Measurements from ENCODE around the gene FRMD5. TPM values are rescaled to one million over a fixed set of nuclear protein-coding genes. Genes with fewer than 3 reads are reported as not detected.
A peak's percentile ranks its signal among the peaks of the same experiment; 100 is the strongest.
"Not testable (repeated sequence)": the region's sequence is repeated elsewhere in the genome, so short reads cannot be mapped to it uniquely, and the experiment has no call there.

The FRMD5 gene
- total RNA-seq, 1 experiment from 2014 or later, result not detected

DNA sequence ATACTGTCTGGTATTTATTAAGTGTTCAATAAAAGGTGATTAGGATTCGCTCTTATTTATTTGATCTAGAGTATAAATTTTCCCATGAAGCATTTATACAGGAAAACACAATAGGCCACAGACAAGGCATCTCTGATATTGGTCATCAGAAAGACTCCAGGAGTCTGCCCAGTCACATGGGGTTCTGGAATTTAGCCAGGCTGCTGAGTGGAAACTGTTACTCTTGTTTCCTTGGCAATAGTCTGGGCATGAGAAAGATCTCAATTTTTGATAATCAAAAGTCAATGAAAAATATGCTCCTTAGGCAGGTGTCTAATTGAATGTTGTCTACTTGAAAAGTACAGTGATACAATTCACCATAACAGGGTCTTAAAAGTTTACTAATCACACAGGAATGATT is 161.2 kb downstream of the FRMD5 start:
- Histone ChIP-seq H4K20me1 (ENCODE audit: insufficient read depth, low read depth, low read length) (no peaks in the 10 kb centered on the region), H3K79me2 (ENCODE audit: low read length) (no peaks in the 10 kb centered on the region), H3K27ac (ENCODE audit: low read length) (no peak overlapping the region), H3K9me3 (ENCODE audit: low read length) (no peaks in the 10 kb centered on the region), H3K4me2 (ENCODE audit: low read depth, low read length, poor library complexity, severe bottlenecking) (no peak overlapping the region), H3K36me3 (ENCODE audit: insufficient read depth, low read length) (no peaks in the 10 kb centered on the region), H3K9me2 (replicated peaks; ENCODE audit: insufficient read depth, low read length) (no peaks in the 10 kb centered on the region), H3K9ac (ENCODE audit: low read length) (no peak overlapping the region), H2AFZ (ENCODE audit: low read length) (no peak overlapping the region), H3K4me1 (ENCODE audit: low read length) (peaks cover 34% of the 10 kb centered on the region), H3K27me3 (ENCODE audit: low read length) (no peaks in the 10 kb centered on the region), H3K4me3 (ENCODE audit: low read length) (no peak overlapping the region)
- no peak for DNase-seq

- H3K9ac ChIP-seq (ENCODE audit: low read length); H4K20me1 ChIP-seq (ENCODE audit: insufficient read depth, low read depth, low read length); DNase-seq; H3K27me3 ChIP-seq (ENCODE audit: low read length); H3K79me2 ChIP-seq (ENCODE audit: low read length); H3K9me3 ChIP-seq (ENCODE audit: low read length); H3K36me3 ChIP-seq (ENCODE audit: insufficient read depth, low read length); H3K27ac ChIP-seq (ENCODE audit: low read length); H3K4me3 ChIP-seq (ENCODE audit: low read length); H2AFZ ChIP-seq (ENCODE audit: low read length); H3K9me2 ChIP-seq (replicated peaks; ENCODE audit: insufficient read depth, low read length); H3K4me2 ChIP-seq (ENCODE audit: low read depth, low read length, poor library complexity, severe bottlenecking): not testable (repeated sequence)
- peaks cover 34% of the 10 kb centered on the region for H3K4me1 ChIP-seq (ENCODE audit: low read length)
Observed at GRCh38 chr15:44032820-44033219, 162.3 kb downstream of the FRMD5 start.

DNA sequence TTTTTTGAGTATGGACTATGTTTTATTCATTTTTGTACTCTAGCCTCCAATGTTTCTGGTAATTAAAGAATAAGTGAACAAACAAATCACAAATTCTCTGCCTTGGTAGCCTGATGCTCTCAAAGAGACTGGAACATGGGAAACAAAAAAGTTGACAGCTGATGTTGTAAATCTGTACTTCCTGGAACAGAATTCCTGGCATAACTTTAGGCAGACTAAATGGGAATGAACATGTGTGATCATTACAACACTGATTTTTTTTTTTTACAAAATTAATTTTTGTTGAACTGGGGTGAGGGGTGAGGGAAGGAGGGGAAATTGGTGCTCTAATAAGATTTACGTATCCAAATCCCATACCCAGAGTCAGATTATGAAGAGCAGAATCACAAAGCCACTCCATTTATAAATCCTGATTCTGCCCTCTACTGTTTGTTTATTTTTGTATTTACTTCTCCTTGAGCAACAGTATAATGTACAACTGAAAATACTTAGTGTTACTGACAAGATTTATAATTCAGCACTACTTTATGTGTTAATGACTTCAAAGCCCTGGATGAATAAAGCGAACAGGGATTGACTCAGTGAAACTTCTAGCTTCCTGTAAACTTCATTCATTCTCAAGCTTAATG is 165.0 kb downstream of the FRMD5 start:
- no peak for DNase-seq
- Histone ChIP-seq H3K27ac (ENCODE audit: low read length) (no peak overlapping the region), H3K4me3 (ENCODE audit: low read length) (no peak overlapping the region), H3K79me2 (ENCODE audit: low read length) (no peaks in the 10 kb centered on the region), H3K9ac (ENCODE audit: low read length) (no peak overlapping the region), H4K20me1 (ENCODE audit: insufficient read depth, low read depth, low read length) (no peaks in the 10 kb centered on the region), H3K4me2 (ENCODE audit: low read depth, low read length, poor library complexity, severe bottlenecking) (no peak overlapping the region), H3K4me1 (ENCODE audit: low read length) (peaks cover 15% of the 10 kb centered on the region), H3K9me2 (replicated peaks; ENCODE audit: insufficient read depth, low read length) (no peaks in the 10 kb centered on the region), H2AFZ (ENCODE audit: low read length) (no peak overlapping the region), H3K9me3 (ENCODE audit: low read length) (no peaks in the 10 kb centered on the region), H3K27me3 (ENCODE audit: low read length) (no peaks in the 10 kb centered on the region), H3K36me3 (ENCODE audit: insufficient read depth, low read length) (no peaks in the 10 kb centered on the region)

- H3K4me3 ChIP-seq (ENCODE audit: low read length), result no peak overlapping the region
- no peaks in the 10 kb centered on the region for H3K9me2 ChIP-seq (replicated peaks; ENCODE audit: insufficient read depth, low read length)
- H3K9ac ChIP-seq (ENCODE audit: low read length), result no peak overlapping the region
Observed at GRCh38 chr15:44029003-44029402, 166.1 kb downstream of the FRMD5 start.

GRCh38 chr15:44028349-44028748 is 166.7 kb downstream of the FRMD5 start:
- H3K4me2 ChIP-seq (ENCODE audit: low read depth, low read length, poor library complexity, severe bottlenecking), result no peak overlapping the region
- DNase-seq, result no peak
- H3K9ac ChIP-seq (ENCODE audit: low read length), result no peak overlapping the region
- no peaks in the 10 kb centered on the region for H4K20me1 ChIP-seq (ENCODE audit: insufficient read depth, low read depth, low read length)
- peaks cover 5% of the 10 kb centered on the region; the same call in 1 of the 2 replicates for H3K4me1 ChIP-seq (ENCODE audit: low read length)
- H3K27me3 ChIP-seq (ENCODE audit: low read length), result no peaks in the 10 kb centered on the region
- no peaks in the 10 kb centered on the region for H3K9me2 ChIP-seq (replicated peaks; ENCODE audit: insufficient read depth, low read length)
- no peak overlapping the region for H3K27ac ChIP-seq (ENCODE audit: low read length)
- no peaks in the 10 kb centered on the region for H3K9me3 ChIP-seq (ENCODE audit: low read length)
- no peak overlapping the region for H2AFZ ChIP-seq (ENCODE audit: low read length)
- H3K4me3 ChIP-seq (ENCODE audit: low read length), result no peak overlapping the region
- no peaks in the 10 kb centered on the region for H3K36me3 ChIP-seq (ENCODE audit: insufficient read depth, low read length)
- H3K79me2 ChIP-seq (ENCODE audit: low read length), result no peaks in the 10 kb centered on the region

More at GRCh38 chr15:44029003-44029402, 166.1 kb downstream of the FRMD5 start:
- H4K20me1 ChIP-seq (ENCODE audit: insufficient read depth, low read depth, low read length), result no peaks in the 10 kb centered on the region
- H3K4me1 ChIP-seq (ENCODE audit: low read length), result peaks cover 5% of the 10 kb centered on the region; the same call in 1 of the 2 replicates
- H3K9me3 ChIP-seq (ENCODE audit: low read length), result no peaks in the 10 kb centered on the region
- no peaks in the 10 kb centered on the region for H3K27me3 ChIP-seq (ENCODE audit: low read length)
- peak; percentile 29 for DNase-seq
- no peak overlapping the region for H3K27ac ChIP-seq (ENCODE audit: low read length)
- H3K79me2 ChIP-seq (ENCODE audit: low read length), result no peaks in the 10 kb centered on the region
- H2AFZ ChIP-seq (ENCODE audit: low read length), result no peak overlapping the region
- H3K4me2 ChIP-seq (ENCODE audit: low read depth, low read length, poor library complexity, severe bottlenecking), result no peak overlapping the region
- no peaks in the 10 kb centered on the region for H3K36me3 ChIP-seq (ENCODE audit: insufficient read depth, low read length)

DNA sequence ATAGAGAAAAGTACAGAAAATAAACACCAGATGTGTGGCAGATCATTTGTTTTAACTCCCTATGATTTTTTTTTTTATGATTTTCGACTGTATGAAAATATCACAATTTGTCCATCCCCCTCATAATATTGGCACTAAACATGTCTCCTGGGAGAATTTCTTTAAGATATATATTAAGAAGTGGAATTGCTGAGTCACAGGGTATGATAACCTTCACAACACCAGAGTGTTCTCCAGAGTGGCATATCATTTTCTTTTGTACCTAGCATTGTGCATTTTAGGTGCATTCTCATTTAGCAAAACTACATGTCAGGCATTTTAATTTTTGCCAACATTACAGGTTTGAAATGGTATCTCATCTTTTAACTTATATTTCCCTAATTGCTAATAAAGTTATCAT is 170.9 kb downstream of the FRMD5 start:
- Histone ChIP-seq H3K4me2 (ENCODE audit: low read depth, low read length, poor library complexity, severe bottlenecking) (no peak overlapping the region), H3K27ac (ENCODE audit: low read length) (no peak overlapping the region), H4K20me1 (ENCODE audit: insufficient read depth, low read depth, low read length) (no peaks in the 10 kb centered on the region), H3K9me3 (ENCODE audit: low read length) (peaks cover 3% of the 10 kb centered on the region), H2AFZ (ENCODE audit: low read length) (no peak overlapping the region), H3K36me3 (ENCODE audit: insufficient read depth, low read length) (no peaks in the 10 kb centered on the region), H3K4me1 (ENCODE audit: low read length) (peaks cover 8% of the 10 kb centered on the region), H3K27me3 (ENCODE audit: low read length) (no peaks in the 10 kb centered on the region; the same call in 1 of the 2 replicates), H3K9ac (ENCODE audit: low read length) (no peak overlapping the region), H3K79me2 (ENCODE audit: low read length) (no peaks in the 10 kb centered on the region), H3K4me3 (ENCODE audit: low read length) (no peak overlapping the region), H3K9me2 (replicated peaks; ENCODE audit: insufficient read depth, low read length) (no peaks in the 10 kb centered on the region)
- no peak for DNase-seq

DNA sequence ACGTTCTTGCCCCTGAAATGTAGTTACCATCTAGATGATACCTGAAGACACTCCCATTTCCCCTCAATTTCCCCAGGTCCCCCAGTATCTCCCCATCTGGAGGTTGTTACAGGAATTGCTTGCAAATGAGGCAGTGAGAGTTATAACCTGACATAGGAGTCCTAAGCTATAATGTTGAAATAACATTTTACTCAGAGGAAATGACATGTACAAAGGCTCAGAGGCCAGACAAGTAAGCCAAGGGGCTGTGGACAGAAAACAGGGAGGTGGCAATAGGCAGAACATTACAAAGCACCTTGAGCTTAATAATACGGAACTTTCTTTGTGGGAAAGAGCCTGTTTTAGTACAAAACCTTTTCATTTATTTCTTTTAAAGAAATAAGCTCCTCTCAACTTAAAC is 171.9 kb downstream of the FRMD5 start:
- no peaks in the 10 kb centered on the region for H3K79me2 ChIP-seq (ENCODE audit: low read length)
- no peaks in the 10 kb centered on the region; the same call in 1 of the 2 replicates for H3K27me3 ChIP-seq (ENCODE audit: low read length)
- no peak overlapping the region for H2AFZ ChIP-seq (ENCODE audit: low read length)
- no peak overlapping the region for H3K9ac ChIP-seq (ENCODE audit: low read length)
- H3K9me3 ChIP-seq (ENCODE audit: low read length), result peaks cover 3% of the 10 kb centered on the region
- DNase-seq, result no peak
- no peak overlapping the region for H3K4me3 ChIP-seq (ENCODE audit: low read length)
- H3K36me3 ChIP-seq (ENCODE audit: insufficient read depth, low read length), result no peaks in the 10 kb centered on the region
- no peaks in the 10 kb centered on the region for H3K9me2 ChIP-seq (replicated peaks; ENCODE audit: insufficient read depth, low read length)
- H3K4me1 ChIP-seq (ENCODE audit: low read length), result peaks cover 8% of the 10 kb centered on the region
- no peaks in the 10 kb centered on the region for H4K20me1 ChIP-seq (ENCODE audit: insufficient read depth, low read depth, low read length)
- no peak overlapping the region for H3K27ac ChIP-seq (ENCODE audit: low read length)
- H3K4me2 ChIP-seq (ENCODE audit: low read depth, low read length, poor library complexity, severe bottlenecking), result no peak overlapping the region

DNA sequence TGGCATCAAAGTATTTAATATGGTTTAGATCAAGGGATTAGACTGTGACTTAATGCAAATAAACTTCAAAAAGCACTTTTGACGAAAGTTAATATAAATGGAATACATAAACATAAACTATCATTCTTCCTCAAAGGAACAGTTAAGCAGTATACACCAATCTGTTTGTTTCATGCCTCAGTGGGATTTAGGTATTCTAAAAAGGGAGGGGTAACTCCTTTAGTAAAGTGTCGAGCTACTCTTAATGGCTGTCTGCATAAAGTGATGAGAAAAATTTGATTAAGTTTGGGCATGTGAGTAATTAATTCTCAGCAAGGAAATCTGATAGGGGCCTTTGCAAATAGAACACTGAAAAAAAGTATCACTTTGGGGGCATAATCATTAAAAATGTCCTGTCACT is 176.9 kb downstream of the FRMD5 start:
- peaks cover 17% of the 10 kb centered on the region for H3K4me1 ChIP-seq (ENCODE audit: low read length)
- H3K9me3 ChIP-seq (ENCODE audit: low read length), result peaks cover 3% of the 10 kb centered on the region
- DNase-seq, result no peak
- H3K9ac ChIP-seq (ENCODE audit: low read length), result no peak overlapping the region
- no peaks in the 10 kb centered on the region; the same call in 1 of the 2 replicates for H3K27me3 ChIP-seq (ENCODE audit: low read length)
- no peaks in the 10 kb centered on the region for H3K9me2 ChIP-seq (replicated peaks; ENCODE audit: insufficient read depth, low read length)
- no peaks in the 10 kb centered on the region for H3K79me2 ChIP-seq (ENCODE audit: low read length)
- H2AFZ ChIP-seq (ENCODE audit: low read length), result no peak overlapping the region
- no peaks in the 10 kb centered on the region for H4K20me1 ChIP-seq (ENCODE audit: insufficient read depth, low read depth, low read length)
- H3K27ac ChIP-seq (ENCODE audit: low read length), result no peak overlapping the region
- H3K36me3 ChIP-seq (ENCODE audit: insufficient read depth, low read length), result no peaks in the 10 kb centered on the region
- H3K4me3 ChIP-seq (ENCODE audit: low read length), result no peak overlapping the region
- no peak overlapping the region for H3K4me2 ChIP-seq (ENCODE audit: low read depth, low read length, poor library complexity, severe bottlenecking)

All from Karpas-422 (cell line).